NOMO-1 (cell line): ENCODE measurements around the gene MEF2B.
"Not testable (repeated sequence)": the region's sequence is repeated elsewhere in the genome, so short reads cannot be mapped to it uniquely, and the experiment has no call there.

Experiments
- DNase-seq, 2 experiments: peaks; one replicate each; lab custom pipeline; 2025; ENCODE audit not compliant: unreplicated experiment in 2 of 2; lab: John Stamatoyannopoulos, UW

Gene MEF2B

GRCh38 chr19:19193926-19194325 lies 23.9 kb upstream of the MEF2B start:
- DNase-seq, result no peak

GRCh38 chr19:19192910-19193423 lies 22.9 kb upstream of the MEF2B start:
- no peak for DNase-seq

GRCh38 chr19:19192078-19192882 lies 22.2 kb upstream of the MEF2B start, which contains the start of the genes BORCS8 and RFXANK:
Gene BORCS8 (minus strand): TSS chr19:19192152. CDS start chr19:19192117, 35 bp downstream.
Gene RFXANK (plus strand): TSS chr19:19192258. CDS start chr19:19193947, 1,689 bp downstream.
- peak; percentile 98 to 99 for DNase-seq

- DNase-seq, result no peak
Measured at GRCh38 chr19:19191768-19192077, 21.7 kb upstream of the MEF2B start.

- DNase-seq, result no peak
Measured at GRCh38 chr19:19186742-19187141, 16.7 kb upstream of the MEF2B start.

GRCh38 chr19:19185853-19186740 lies 16.0 kb upstream of the MEF2B start:
- peak in 1 of 2 experiments; percentile 30 for DNase-seq

- DNase-seq, result no peak
Measured at GRCh38 chr19:19181488-19181998, 11.5 kb upstream of the MEF2B start.

GRCh38 chr19:19179548-19180441 lies 9.7 kb upstream of the MEF2B start:
- DNase-seq, result no peak

- DNase-seq, result no peak
Measured at GRCh38 chr19:19176950-19177349, 6.9 kb upstream of the MEF2B start.

- not testable (repeated sequence) for DNase-seq
Measured at GRCh38 chr19:19173243-19173642, 3.2 kb upstream of the MEF2B start.

GRCh38 chr19:19171821-19172532 lies 1.9 kb upstream of the MEF2B start:
- DNase-seq, result peak; percentile 33 to 64

- DNase-seq, result no peak
Measured at GRCh38 chr19:19170873-19171672, 1.0 kb upstream of the MEF2B start.

GRCh38 chr19:19169236-19170052 lies 619 bp downstream of the MEF2B start:
- no peak for DNase-seq

- no peak for DNase-seq
Measured at GRCh38 chr19:19167612-19168011, 2.5 kb downstream of the MEF2B start.

GRCh38 chr19:19165396-19165795 lies 4.7 kb downstream of the MEF2B start:
- no peak for DNase-seq

- DNase-seq, result no peak
Measured at GRCh38 chr19:19162495-19162894, 7.6 kb downstream of the MEF2B start.

- peak; percentile 11 to 22 for DNase-seq
Measured at GRCh38 chr19:19160461-19161035, 9.5 kb downstream of the MEF2B start.

GRCh38 chr19:19159534-19159933 lies 10.5 kb downstream of the MEF2B start:
- no peak for DNase-seq
